HFFc6 (cell line): ENCODE measurements around the gene EFCAB11. TPM values are rescaled to one million over a fixed set of nuclear protein-coding genes. Genes with fewer than 3 reads are reported as not detected.

Source experiments
- DNase-seq: peaks from one replicate; pipeline ENCODE4 v3.0.0-alpha.2; 2018
- H3K27ac Mint-ChIP-seq: 2 replicates; pipeline ENCODE4 v1.8.0; 2020; ENCODE audit warnings: mild to moderate bottlenecking, mixed read lengths
- H3K27me3 Mint-ChIP-seq: 2 replicates; pipeline ENCODE4 v1.8.0; 2021; ENCODE audit warnings: mild to moderate bottlenecking, moderate library complexity, mixed read lengths; ENCODE audit not compliant: insufficient read depth
- H3K36me3 Mint-ChIP-seq: 2 replicates; pipeline ENCODE4 v1.8.0; 2021; ENCODE audit warnings: low read depth, mixed read lengths
- H3K4me1 Mint-ChIP-seq: 2 replicates; pipeline ENCODE4 v1.8.0; 2020; ENCODE audit warnings: low read depth, mixed read lengths
- H3K4me3 Mint-ChIP-seq: 2 replicates; pipeline ENCODE4 v1.8.0; 2020; ENCODE audit warnings: mild to moderate bottlenecking, moderate library complexity, mixed read lengths
- H3K9me3 Mint-ChIP-seq: 2 replicates; pipeline ENCODE4 v1.8.0; 2020; ENCODE audit warnings: mild to moderate bottlenecking, mixed read lengths
- CTCF ChIP-seq: fragments of 200-600 bp; sonication (generic); IDR thresholded peaks from 2 replicates; pipeline ENCODE4 v1.5.0; 2021; ENCODE audit warnings: antibody characterized with exemption, mild to moderate bottlenecking
- total RNA-seq, 6 experiments: library from RNA; stranded (reverse); fragmentation: NEBNext Ultra II Directional; extraction: Animal tissue kit (Norgen Biotek cat#: 25700); gene quantifications; 2 replicates in 1 of 6; 3 replicates in 5 of 6; pipeline ENCODE4 v1.2.3, GENCODE V29; 2021

EFCAB11 gene
- total RNA-seq, 6 experiments from 2014 or later = 6.6 to 8.4 (median 6.9) TPM

GRCh38 chr14:89833661-89834060 lies 120.9 kb downstream of the EFCAB11 start:
- no peak for DNase-seq
- H3K27ac Mint-ChIP-seq = no peak overlapping the region; the same call in 1 of the 2 replicates
- no peak overlapping the region for H3K4me3 Mint-ChIP-seq
- H3K36me3 Mint-ChIP-seq = peaks cover 4% of the 10 kb centered on the region; the same call in 1 of the 2 replicates
- H3K27me3 Mint-ChIP-seq = no peaks in the 10 kb centered on the region; the same call in 1 of the 2 replicates
- H3K4me1 Mint-ChIP-seq = peaks cover 16% of the 10 kb centered on the region
- H3K9me3 Mint-ChIP-seq = no peaks in the 10 kb centered on the region
- TF ChIP-seq CTCF = no peak

DNA sequence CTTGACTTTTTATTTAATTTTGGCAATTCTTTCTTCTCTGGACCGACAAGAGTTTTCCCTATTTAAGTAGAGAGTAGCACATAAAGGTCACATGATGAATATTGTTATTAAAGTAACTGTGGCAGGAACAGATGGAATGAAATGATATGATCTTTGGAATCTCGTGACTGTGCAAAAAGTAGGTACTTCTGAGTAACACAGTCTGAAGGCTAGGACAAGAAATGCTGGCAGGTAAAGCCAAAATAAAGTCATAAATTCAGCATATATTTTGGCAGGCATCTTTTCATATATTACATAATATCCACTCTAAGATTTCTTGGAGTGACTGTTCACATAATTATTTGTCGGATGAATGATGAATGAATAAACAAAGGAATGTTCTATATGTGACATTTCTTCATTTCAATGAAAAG lies 121.4 kb downstream of the EFCAB11 start:
- H3K27me3 Mint-ChIP-seq = no peaks in the 10 kb centered on the region; the same call in 1 of the 2 replicates
- H3K36me3 Mint-ChIP-seq = 0 out of 2 replicates have a peak, but pooled peaks cover 3% of the 10 kb centered on the region
- H3K27ac Mint-ChIP-seq = no peak overlapping the region; the same call in 1 of the 2 replicates
- TF ChIP-seq CTCF = no peak
- H3K4me1 Mint-ChIP-seq = peaks cover 21% of the 10 kb centered on the region
- no peak for DNase-seq
- H3K4me3 Mint-ChIP-seq = no peak overlapping the region
- H3K9me3 Mint-ChIP-seq = no peaks in the 10 kb centered on the region

DNA sequence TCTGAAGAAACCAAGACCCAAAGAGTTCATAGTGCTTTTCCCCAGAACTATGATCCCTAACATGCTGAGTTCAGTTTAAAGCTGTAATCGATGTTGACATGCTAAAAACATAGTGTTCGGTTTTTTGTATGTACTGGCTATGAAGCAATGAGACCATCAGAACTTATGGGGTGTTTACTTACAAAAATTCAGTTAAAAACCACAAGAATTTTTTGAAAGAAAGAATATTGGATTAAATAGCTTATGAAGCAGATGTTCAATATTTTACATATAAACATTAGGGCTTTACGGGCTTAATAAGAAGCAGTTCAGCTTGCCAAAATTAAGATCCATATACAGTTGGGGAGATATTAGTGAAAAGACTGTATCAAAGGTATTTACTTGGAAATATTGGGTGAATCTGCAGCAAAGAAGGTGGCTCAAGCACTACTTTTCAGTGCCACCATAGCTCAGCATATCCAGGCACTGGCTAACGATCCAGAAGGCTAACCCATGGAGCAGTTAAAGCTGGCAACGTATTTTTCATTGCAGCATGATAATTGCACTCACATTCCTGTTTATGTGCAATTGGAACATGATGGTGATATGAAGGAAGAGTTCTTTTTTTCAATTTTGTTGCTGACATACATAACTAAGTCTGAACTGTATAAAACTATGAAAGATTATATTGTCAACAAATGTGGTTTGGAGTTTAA lies 125.9 kb downstream of the EFCAB11 start:
- Mint-ChIP-seq H3K27ac (no peak overlapping the region), H3K36me3 (peaks cover 14% of the 10 kb centered on the region), H3K4me3 (no peak overlapping the region), H3K27me3 (no peaks in the 10 kb centered on the region; the same call in 1 of the 2 replicates), H3K4me1 (peaks cover 35% of the 10 kb centered on the region), H3K9me3 (peaks cover 8% of the 10 kb centered on the region)
- TF ChIP-seq CTCF = no peak
- no peak for DNase-seq

- no peak overlapping the region for H3K27ac Mint-ChIP-seq
- H3K27me3 Mint-ChIP-seq = no peaks in the 10 kb centered on the region; the same call in 1 of the 2 replicates
- H3K4me1 Mint-ChIP-seq = peaks cover 25% of the 10 kb centered on the region
- H3K36me3 Mint-ChIP-seq = peaks cover 26% of the 10 kb centered on the region
- DNase-seq = no peak
- H3K4me3 Mint-ChIP-seq = no peak overlapping the region
- H3K9me3 Mint-ChIP-seq = peaks cover 17% of the 10 kb centered on the region
- TF ChIP-seq CTCF = no peak
Observed at GRCh38 chr14:89827265-89827664, 127.3 kb downstream of the EFCAB11 start.

GRCh38 chr14:89826596-89826995 lies 127.9 kb downstream of the EFCAB11 start:
- no peaks in the 10 kb centered on the region for H3K27me3 Mint-ChIP-seq
- no peak overlapping the region; the same call in 1 of the 2 replicates for H3K27ac Mint-ChIP-seq
- H3K4me3 Mint-ChIP-seq = no peak overlapping the region
- H3K36me3 Mint-ChIP-seq = peaks cover 28% of the 10 kb centered on the region
- H3K4me1 Mint-ChIP-seq = peaks cover 25% of the 10 kb centered on the region
- DNase-seq = peak; percentile 17
- peaks cover 17% of the 10 kb centered on the region for H3K9me3 Mint-ChIP-seq
- no peak for TF ChIP-seq CTCF
